Measurements from ENCODE around the gene HOXC4. TPM values are rescaled to one million over a fixed set of nuclear protein-coding genes. Genes with fewer than 3 reads are reported as not detected.

The HOXC4 gene
- total RNA-seq, 1 donor = under 0.01 TPM

GRCh38 chr12:54015018-54015931, 38.4 kb upstream of the HOXC4 start:
- no peak for DNase-seq (ENCODE audit: low read depth in 2 of 3, low spot score in 2 of 3)

GRCh38 chr12:54016051-54016450, 37.6 kb upstream of the HOXC4 start:
- no peak for DNase-seq (ENCODE audit: low read depth in 2 of 3, low spot score in 2 of 3)

- no peak for DNase-seq (ENCODE audit: low read depth in 2 of 3, low spot score in 2 of 3)
These were observed 37.1 kb upstream of the HOXC4 start for GRCh38 chr12:54016478-54016964.

GRCh38 chr12:54017027-54017788, 36.4 kb upstream of the HOXC4 start:
- no peak for DNase-seq (ENCODE audit: low read depth in 2 of 3, low spot score in 2 of 3)

GRCh38 chr12:54017878-54018467, 35.7 kb upstream of the HOXC4 start:
- DNase-seq (ENCODE audit: low read depth in 2 of 3, low spot score in 2 of 3) = peak in 2 of 3 donors; percentile 62

GRCh38 chr12:54018468-54018984, 35.1 kb upstream of the HOXC4 start:
- no peak for DNase-seq (ENCODE audit: low read depth in 2 of 3, low spot score in 2 of 3)

GRCh38 chr12:54019091-54019811, 34.4 kb upstream of the HOXC4 start:
- no peak for DNase-seq (ENCODE audit: low read depth in 2 of 3, low spot score in 2 of 3)

DNA sequence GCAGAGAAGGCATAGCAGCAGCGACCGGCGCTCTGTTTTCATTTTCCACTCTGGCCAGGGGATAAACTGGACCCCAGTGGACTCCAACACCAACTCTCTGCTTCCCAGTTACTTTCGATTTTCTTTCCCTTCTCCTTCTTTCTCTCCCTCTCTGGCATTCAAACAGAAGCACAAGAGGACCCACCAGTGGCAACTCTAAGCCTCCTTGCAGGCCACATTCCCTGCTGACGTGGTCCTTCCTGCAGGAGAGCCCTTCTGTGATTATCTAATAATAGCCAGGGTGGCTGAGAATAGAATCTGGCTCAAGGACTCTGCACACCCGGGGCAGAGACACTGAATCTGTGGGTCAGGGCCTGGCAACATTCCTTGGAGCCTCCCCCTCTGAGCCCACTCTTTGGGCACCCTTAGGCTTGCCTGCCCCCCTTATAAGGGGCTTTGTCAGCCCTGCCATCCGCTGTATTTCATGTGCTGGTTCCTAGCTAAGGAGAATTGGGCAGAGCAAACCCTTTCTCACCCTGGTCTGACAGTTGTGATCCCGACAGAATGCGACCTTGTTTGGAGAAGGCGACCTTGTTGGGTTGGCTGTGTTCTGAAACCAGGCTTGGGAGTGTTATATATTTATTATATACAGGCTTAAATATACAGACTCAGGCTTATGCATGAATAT, 33.6 kb upstream of the HOXC4 start:
- no peak for DNase-seq (ENCODE audit: low read depth in 2 of 3, low spot score in 2 of 3)

- no peak for DNase-seq (ENCODE audit: low read depth in 2 of 3, low spot score in 2 of 3)
These were observed 32.8 kb upstream of the HOXC4 start for GRCh38 chr12:54020591-54021405.

GRCh38 chr12:54021432-54022013, 32.1 kb upstream of the HOXC4 start:
- DNase-seq (ENCODE audit: low read depth in 2 of 3, low spot score in 2 of 3) = no peak

- no peak for DNase-seq (ENCODE audit: low read depth in 2 of 3, low spot score in 2 of 3)
These were observed 30.4 kb upstream of the HOXC4 start for GRCh38 chr12:54022960-54023884.

DNA sequence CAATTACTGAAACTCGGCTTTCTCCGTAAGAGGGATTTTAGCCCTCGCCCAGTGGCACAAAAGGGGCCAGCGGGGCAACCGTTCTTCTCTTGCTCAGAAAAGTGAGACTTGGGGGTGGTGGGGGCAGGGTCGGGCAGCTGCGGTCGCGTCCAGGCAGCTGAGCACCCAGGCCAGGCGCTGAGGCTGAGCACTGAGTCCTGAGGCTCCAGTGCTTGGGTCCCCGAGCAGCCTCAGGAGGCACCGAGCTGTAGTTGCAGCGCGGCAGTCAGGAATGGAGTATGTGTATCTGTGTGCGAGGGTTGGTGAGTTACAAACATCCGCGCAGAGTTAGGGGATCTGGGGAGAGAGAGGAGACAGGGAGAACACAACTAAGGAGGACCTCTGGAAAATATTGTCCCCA, 29.5 kb upstream of the HOXC4 start:
- no peak for DNase-seq (ENCODE audit: low read depth in 2 of 3, low spot score in 2 of 3)

GRCh38 chr12:54024581-54025305, 28.9 kb upstream of the HOXC4 start:
- no peak for DNase-seq (ENCODE audit: low read depth in 2 of 3, low spot score in 2 of 3)

DNA sequence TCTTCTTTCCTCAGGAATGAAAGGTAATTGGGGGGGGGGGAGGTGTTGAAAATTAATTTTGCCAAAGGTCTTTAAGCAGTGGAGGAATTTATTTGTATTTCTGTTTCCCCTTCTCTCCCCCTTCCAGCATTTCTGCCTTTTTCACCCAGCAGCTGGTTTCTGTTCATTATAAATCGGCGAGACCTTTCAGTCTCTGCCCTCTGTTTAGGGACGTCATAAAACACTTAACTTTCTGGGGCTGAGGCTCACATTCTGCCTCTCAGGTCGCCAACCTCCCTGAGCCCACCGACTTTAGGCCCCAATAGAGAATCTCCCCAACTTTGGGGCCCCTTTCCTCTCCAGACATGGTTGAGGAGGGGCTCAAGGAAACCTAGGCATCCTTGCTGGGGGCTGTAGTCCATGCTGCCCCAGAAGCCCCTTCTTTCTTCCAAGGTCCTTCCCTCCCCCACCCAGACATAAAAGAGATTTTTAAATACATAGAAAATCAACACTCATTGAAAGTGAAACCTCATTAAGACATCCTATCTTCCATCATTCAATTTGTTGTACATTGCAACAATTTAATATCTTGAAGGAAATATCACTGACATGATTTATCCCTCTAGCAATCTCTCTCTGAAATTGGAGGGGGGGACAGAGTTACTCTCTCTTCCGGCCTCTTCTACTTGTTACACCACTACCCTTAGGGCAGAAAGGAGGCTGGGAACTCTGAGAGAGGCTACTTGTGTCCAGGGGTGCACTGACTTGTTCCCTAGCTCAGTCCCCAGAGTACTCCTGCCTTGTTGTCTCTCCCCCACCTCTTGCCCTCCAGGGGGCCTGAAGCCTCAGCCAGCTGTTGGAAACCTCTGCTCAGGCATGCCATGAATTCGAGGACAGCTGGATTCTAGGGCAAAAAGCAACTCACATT, 27.9 kb upstream of the HOXC4 start:
- no peak for DNase-seq (ENCODE audit: low read depth in 2 of 3, low spot score in 2 of 3)

GRCh38 chr12:54026640-54027441, 26.8 kb upstream of the HOXC4 start:
- DNase-seq (ENCODE audit: low read depth in 2 of 3, low spot score in 2 of 3) = no peak

Measured in hematopoietic multipotent progenitor cell (in vitro differentiated cells).